GM23338 (cell line): ENCODE measurements around the gene TMEM270.

Experiments
- CTCF ChIP-seq, 2 experiments: fragments of 200-600 bp in 1 of 2; sonication (generic) in 1 of 2; conservative IDR thresholded peaks; 2 replicates each; pipeline versions ENCODE4 v1.5.1 to v1.6.1; 2016 to 2017; ENCODE audit warnings: antibody characterized with exemption in 2 of 2, low read depth in 2 of 2, mild to moderate bottlenecking in 2 of 2, moderate library complexity in 1 of 2
- POLR2AphosphoS5 ChIP-seq: IDR thresholded peaks from 2 replicates; pipeline ENCODE4 v1.6.1; 2016; ENCODE audit warnings: antibody characterized with exemption, low read depth

DNA sequence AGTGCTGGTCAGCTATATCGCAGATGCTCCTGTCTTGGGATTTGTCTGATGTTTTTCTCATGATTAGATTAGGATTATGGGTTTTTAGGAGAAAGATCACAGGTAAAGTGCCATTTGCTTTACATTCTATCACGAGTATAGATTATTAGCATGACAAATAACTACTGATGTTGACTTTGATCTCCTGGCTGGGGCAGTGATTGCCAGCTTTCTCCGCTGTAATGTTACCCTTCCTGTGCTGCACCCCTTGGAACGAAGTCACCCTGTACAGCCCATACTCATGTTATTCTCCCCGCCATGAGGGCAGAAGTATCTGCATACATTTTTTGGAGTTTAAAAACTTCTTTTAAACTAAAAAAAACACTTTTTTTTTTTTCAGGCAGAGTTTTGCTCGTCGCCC, 40.9 kb upstream of the TMEM270 start:
- TF ChIP-seq CTCF (conservative IDR thresholded peaks at IDR 0.05; ENCODE audit: low read depth in 2 of 2), result no peak
- TF ChIP-seq POLR2AphosphoS5, result no peak
